HAP-1 (cell line): ENCODE results near the gene KDR.

Experiments
- DNase-seq, 2 experiments: peaks; one replicate each; pipeline ENCODE4 v3.0.0-alpha.2; 2016 to 2020; ENCODE audit warnings: low spot score in 2 of 2
- H3K27me3 ChIP-seq: fragments of 250-450 bp; sonication (Bioruptor Pico); 2 replicates; pipeline ENCODE4 v1.5.1; 2020; ENCODE audit warnings: low read depth, mild to moderate bottlenecking, moderate library complexity
- H3K36me3 ChIP-seq: fragments of 250-450 bp; sonication (Bioruptor Pico); replicated peaks from 2 replicates; pipeline ENCODE4 v1.5.1; 2020; ENCODE audit warnings: mild to moderate bottlenecking
- H3K4me1 ChIP-seq: fragments of 250-450 bp; sonication (Bioruptor Pico); 2 replicates; pipeline ENCODE4 v1.5.1; 2020; ENCODE audit warnings: mild to moderate bottlenecking
- H3K4me3 ChIP-seq: fragments of 250-450 bp; sonication (Bioruptor Pico); 2 replicates; pipeline ENCODE4 v1.5.1; 2020; ENCODE audit warnings: mild to moderate bottlenecking, moderate library complexity
- H3K9me3 ChIP-seq: fragments of 250-450 bp; sonication (Bioruptor Pico); 2 replicates; pipeline ENCODE4 v1.5.1; 2020; ENCODE audit warnings: mild to moderate bottlenecking, moderate library complexity
- in situ Hi-C: fragments of 300-500 bp; cut with MboI; formaldehyde crosslinking; loops from 3 replicates; pipeline ENCODE4 v1.14.3; 2020; ENCODE audit warnings: low sequenced_read_pairs, inconsistent platforms, mixed read lengths

KDR gene

DNA sequence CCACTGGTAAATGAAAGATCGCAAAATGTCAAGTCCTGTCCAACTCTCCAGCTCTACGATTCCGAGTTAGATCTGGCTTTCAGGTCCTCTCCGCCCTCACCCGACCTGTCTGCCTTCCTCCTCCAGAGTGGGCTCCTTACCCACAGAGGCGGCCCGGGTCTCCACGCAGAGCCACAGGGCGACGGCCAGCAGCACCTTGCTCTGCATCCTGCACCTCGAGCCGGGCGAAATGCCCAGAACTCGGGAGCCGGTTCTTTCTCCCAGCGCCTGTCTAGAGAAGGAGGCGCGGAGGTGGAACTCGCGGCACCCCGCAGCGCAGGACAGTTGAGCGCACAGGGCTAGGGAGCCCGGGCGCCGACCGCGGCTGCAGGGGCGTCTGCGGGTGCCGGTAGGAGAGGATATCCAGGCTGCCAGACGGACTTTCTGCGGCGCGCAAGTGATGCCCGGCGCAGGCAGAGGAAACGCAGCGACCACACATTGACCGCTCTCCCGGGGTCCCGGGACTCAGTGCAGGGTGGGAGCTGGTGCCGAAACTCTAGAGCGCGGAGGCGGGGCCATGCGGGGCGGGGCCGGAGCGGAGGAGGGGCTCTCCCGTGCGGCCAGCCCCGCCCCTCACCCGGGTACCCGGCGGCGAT, at the start of gene KDR:
Gene KDR, minus strand, starts transcription at position 509 of the 635 bp plus-strand sequence. Its CDS starts 302 bp downstream, at position 207.
- in situ Hi-C loops, result no loop called here
- peak in 1 of 2 experiments; percentile 53 for DNase-seq

GRCh38 chr4:55173580-55173979, 48.2 kb upstream of the KDR start:
- peaks cover 17% of the 10 kb centered on the region for H3K4me1 ChIP-seq
- in situ Hi-C loops, result no loop called here
- no peak overlapping the region for H3K4me3 ChIP-seq
- no peaks in the 10 kb centered on the region for H3K9me3 ChIP-seq
- no peaks in the 10 kb centered on the region for H3K27me3 ChIP-seq
- H3K36me3 ChIP-seq, result no peaks in the 10 kb centered on the region
- DNase-seq, result no peak

More for the DNA sequence above, at the start of gene KDR:
- Histone ChIP-seq H3K36me3 (no peaks in the 10 kb centered on the region), H3K4me3 (peak within 1 kb of the TSS; percentile 27), H3K9me3 (no peaks in the 10 kb centered on the region), H3K27me3 (peaks cover 43% of the 10 kb centered on the region), H3K4me1 (no peaks in the 10 kb centered on the region)

DNA sequence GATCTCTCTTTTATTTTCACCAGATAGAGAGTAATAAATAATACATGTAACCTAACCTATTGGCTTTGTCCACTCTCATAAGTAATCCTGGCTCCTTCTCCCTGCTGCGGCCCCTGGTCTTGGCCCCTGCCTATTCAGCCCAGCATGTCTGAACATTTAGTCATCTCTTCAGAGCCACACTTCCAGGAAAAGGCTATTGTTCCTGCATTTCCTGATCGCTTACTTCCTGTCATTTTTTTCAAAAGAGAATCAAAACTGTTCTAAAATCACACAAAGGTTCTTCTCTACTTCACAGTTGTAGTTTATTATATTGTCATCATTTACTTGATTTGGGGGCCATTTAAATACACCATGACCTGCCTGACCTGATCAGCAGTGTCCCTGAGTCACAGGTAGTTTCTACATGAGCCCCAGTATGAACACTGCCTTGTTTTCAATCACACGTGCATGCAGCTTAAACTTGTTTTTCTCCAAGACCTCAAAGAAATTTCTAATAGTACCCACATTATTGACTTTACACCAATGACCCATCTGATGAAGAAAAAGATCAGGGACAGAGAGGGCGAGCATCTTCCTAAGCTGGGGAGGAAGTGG, 47.4 kb upstream of the KDR start:
- Histone ChIP-seq H3K27me3 (no peaks in the 10 kb centered on the region), H3K4me3 (no peak overlapping the region), H3K36me3 (no peaks in the 10 kb centered on the region), H3K4me1 (peaks cover 10% of the 10 kb centered on the region), H3K9me3 (no peaks in the 10 kb centered on the region)
- in situ Hi-C loops, result no loop called here
- no peak for DNase-seq

- Histone ChIP-seq H3K27me3 (no peaks in the 10 kb centered on the region), H3K4me1 (peaks cover 10% of the 10 kb centered on the region)
- in situ Hi-C loops, result no loop called here
These were observed 45.1 kb upstream of the KDR start for GRCh38 chr4:55170462-55170861.

DNA sequence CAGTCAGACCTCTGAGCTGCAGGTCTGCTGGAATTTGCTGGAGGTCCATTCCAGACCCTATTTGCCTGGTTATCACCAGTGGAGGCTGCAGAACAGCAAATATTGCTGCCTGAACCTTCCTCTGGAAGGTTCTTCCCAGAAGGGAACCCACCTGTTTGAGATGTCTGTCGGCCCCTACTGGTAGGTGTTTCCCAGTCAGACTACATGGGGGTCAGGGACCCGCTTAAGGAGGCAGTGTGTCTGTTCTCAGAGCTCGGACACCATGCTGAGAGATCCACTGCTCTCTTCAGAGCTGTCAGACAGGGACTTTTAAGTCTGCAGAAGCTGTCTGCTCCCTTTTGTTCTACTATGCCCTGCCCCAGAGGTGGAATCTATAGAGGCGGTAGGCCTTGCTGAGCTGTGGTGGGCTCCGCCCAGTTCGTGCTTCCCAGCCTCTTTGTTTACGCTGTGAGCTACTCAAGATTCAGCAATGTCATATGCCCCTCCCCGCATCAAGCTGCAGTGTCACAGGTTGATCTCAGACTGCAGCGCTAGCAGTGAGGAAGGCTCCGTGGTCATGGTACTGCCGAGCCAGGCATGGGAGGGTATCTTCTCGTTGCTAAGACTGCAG, 44.1 kb upstream of the KDR start:
- no peaks in the 10 kb centered on the region for H3K9me3 ChIP-seq
- in situ Hi-C loops, result no loop called here
- no peak overlapping the region; the same call in 1 of the 2 replicates for H3K4me3 ChIP-seq
- no peaks in the 10 kb centered on the region for H3K27me3 ChIP-seq
- no peaks in the 10 kb centered on the region for H3K36me3 ChIP-seq
- peak; percentile 76 to 89 for DNase-seq
- H3K4me1 ChIP-seq, result peaks cover 10% of the 10 kb centered on the region

More at GRCh38 chr4:55170462-55170861, 45.1 kb upstream of the KDR start:
- DNase-seq, result no peak
- Histone ChIP-seq H3K9me3 (no peaks in the 10 kb centered on the region), H3K36me3 (no peaks in the 10 kb centered on the region), H3K4me3 (no peak overlapping the region)

- no peaks in the 10 kb centered on the region for H3K9me3 ChIP-seq
- no peaks in the 10 kb centered on the region for H3K27me3 ChIP-seq
- in situ Hi-C loops, result no loop called here
- no peaks in the 10 kb centered on the region for H3K4me1 ChIP-seq
- DNase-seq, result no peak
- H3K36me3 ChIP-seq, result no peaks in the 10 kb centered on the region
- H3K4me3 ChIP-seq, result no peak overlapping the region
These were observed 37.0 kb upstream of the KDR start for GRCh38 chr4:55162396-55162795.

GRCh38 chr4:55161739-55162138, 36.3 kb upstream of the KDR start:
- H3K27me3 ChIP-seq, result no peaks in the 10 kb centered on the region
- in situ Hi-C loops, result no loop called here
- H3K36me3 ChIP-seq, result no peaks in the 10 kb centered on the region
- no peak for DNase-seq
- no peaks in the 10 kb centered on the region for H3K4me1 ChIP-seq
- no peak overlapping the region for H3K4me3 ChIP-seq
- H3K9me3 ChIP-seq, result no peaks in the 10 kb centered on the region

- no peak for DNase-seq
- in situ Hi-C loops, result no loop called here
- Histone ChIP-seq H3K36me3 (no peaks in the 10 kb centered on the region), H3K4me3 (no peak overlapping the region), H3K9me3 (no peaks in the 10 kb centered on the region), H3K27me3 (no peaks in the 10 kb centered on the region), H3K4me1 (no peaks in the 10 kb centered on the region)
These were observed 34.5 kb upstream of the KDR start for GRCh38 chr4:55159851-55160250.

- no peaks in the 10 kb centered on the region for H3K36me3 ChIP-seq
- no peaks in the 10 kb centered on the region for H3K9me3 ChIP-seq
- no peak overlapping the region for H3K4me3 ChIP-seq
- no peak for DNase-seq
- no peaks in the 10 kb centered on the region for H3K27me3 ChIP-seq
- no peaks in the 10 kb centered on the region for H3K4me1 ChIP-seq
- in situ Hi-C loops, result no loop called here
These were observed 33.6 kb upstream of the KDR start for GRCh38 chr4:55158957-55159356.

- in situ Hi-C loops, result no loop called here
- DNase-seq, result no peak
- no peaks in the 10 kb centered on the region for H3K9me3 ChIP-seq
- no peaks in the 10 kb centered on the region for H3K27me3 ChIP-seq
- H3K36me3 ChIP-seq, result no peaks in the 10 kb centered on the region
- H3K4me3 ChIP-seq, result no peak overlapping the region
- no peaks in the 10 kb centered on the region for H3K4me1 ChIP-seq
These were observed 32.3 kb upstream of the KDR start for GRCh38 chr4:55157559-55158277.

GRCh38 chr4:55154933-55155332, 29.5 kb upstream of the KDR start:
- no peaks in the 10 kb centered on the region for H3K4me1 ChIP-seq
- H3K4me3 ChIP-seq, result no peak overlapping the region
- no peaks in the 10 kb centered on the region for H3K36me3 ChIP-seq
- peaks cover 3% of the 10 kb centered on the region; the same call in 1 of the 2 replicates for H3K27me3 ChIP-seq
- H3K9me3 ChIP-seq, result no peaks in the 10 kb centered on the region
- DNase-seq, result no peak
- in situ Hi-C loops, result no loop called here

DNA sequence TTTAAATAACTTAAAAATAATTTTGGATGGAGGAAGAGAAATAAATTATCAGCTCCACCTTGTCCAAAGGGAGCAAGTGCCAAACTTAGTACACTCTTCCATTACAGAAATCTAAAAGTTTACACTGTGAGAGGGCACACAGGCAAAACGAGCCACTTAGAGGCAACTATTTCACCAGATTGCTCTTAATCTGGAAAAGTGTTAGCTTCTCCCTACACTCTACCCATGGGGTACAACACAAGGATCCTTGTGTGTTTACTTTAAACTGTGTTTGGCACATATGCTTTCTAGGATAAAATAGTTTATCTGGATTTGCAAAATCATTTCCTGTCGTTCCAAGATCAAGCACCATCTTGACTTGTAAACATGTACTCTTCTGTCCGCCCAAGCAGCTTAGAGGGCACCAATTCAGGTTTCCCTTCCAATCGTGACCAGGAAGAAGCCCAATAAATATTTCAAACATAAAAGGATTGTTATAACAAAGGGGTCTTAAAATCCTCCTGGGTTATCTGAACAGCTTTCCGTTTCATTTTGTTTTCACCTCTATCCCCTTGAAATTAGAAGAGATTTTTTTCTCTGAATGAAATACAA, 29.0 kb upstream of the KDR start:
- H3K9me3 ChIP-seq, result no peaks in the 10 kb centered on the region
- no peak overlapping the region for H3K4me3 ChIP-seq
- no peaks in the 10 kb centered on the region for H3K4me1 ChIP-seq
- DNase-seq, result no peak
- no peaks in the 10 kb centered on the region for H3K36me3 ChIP-seq
- in situ Hi-C loops, result no loop called here
- peaks cover 3% of the 10 kb centered on the region; the same call in 1 of the 2 replicates for H3K27me3 ChIP-seq

DNA sequence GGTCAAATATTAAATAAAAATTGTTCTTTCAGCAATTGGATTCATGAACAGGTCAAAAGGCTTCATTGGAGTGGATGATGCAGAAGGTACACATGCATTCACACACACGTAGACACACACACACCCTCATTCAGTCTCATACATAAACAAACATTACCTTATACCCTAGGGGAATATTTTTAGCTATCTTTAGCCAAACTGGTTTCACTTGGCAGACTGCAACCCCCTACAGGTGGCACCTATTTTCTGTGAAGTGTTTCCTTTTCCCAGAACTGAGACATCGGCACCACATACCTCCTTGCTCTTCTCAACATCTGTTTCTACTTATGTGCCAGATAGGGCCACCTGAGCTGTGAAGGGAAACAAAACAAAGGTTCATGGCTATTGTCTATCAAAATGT, 18.5 kb upstream of the KDR start:
- H3K27me3 ChIP-seq, result peaks cover 18% of the 10 kb centered on the region
- H3K4me1 ChIP-seq, result no peaks in the 10 kb centered on the region
- no peak for DNase-seq
- in situ Hi-C loops, result no loop called here
- no peaks in the 10 kb centered on the region for H3K9me3 ChIP-seq
- no peaks in the 10 kb centered on the region for H3K36me3 ChIP-seq
- no peak overlapping the region for H3K4me3 ChIP-seq
